GM12872 (cell line): Measurements from ENCODE around the gene CNTNAP2.

ENCODE experiments used
- TF ChIP-seq, protein P1 (sequence below): IDR thresholded peaks from 3 replicates; pipeline ENCODE4 v1.5.1; 2011; ENCODE audit warnings: low read depth, mild to moderate bottlenecking, low read length, moderate library complexity; ENCODE audit not compliant: insufficient read depth

The CNTNAP2 gene

DNA sequence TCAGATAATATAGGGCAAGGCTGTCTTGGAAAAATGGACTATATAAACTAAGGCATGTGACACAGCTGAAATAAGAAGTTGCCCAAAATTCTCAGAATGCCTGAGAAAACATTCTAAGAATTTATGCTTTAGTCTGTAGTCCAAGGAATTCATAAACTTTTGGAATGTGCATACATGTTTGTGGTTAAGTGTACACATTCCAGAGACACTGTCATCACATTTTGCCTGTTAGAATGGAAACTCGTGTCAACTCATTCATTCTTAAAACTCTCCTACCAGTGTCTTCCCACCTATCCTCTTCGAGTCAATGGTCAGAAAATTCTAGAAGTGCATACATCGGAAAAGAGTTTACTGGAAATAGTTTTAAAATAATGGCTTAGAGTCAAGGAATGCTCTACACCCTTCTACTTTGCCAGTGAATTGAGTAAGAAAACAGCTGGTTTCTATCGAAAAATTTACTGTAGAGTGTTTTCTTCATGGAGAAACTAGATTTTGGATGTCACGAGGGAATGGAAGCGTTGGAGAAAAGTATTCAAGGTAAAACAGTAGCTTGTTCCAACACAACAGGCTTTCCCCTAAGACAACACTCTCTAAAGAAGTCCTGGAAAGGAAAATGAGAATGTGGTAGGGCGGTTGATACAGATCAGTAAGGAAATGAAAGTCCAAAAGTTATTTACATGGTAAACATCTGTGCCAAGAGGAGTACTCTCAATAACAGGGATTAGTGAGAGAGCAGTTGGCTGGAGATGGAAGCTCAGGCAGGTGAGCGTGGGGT is 1296.4 kb downstream of the CNTNAP2 start:
- TF ChIP-seq, protein P1, sequence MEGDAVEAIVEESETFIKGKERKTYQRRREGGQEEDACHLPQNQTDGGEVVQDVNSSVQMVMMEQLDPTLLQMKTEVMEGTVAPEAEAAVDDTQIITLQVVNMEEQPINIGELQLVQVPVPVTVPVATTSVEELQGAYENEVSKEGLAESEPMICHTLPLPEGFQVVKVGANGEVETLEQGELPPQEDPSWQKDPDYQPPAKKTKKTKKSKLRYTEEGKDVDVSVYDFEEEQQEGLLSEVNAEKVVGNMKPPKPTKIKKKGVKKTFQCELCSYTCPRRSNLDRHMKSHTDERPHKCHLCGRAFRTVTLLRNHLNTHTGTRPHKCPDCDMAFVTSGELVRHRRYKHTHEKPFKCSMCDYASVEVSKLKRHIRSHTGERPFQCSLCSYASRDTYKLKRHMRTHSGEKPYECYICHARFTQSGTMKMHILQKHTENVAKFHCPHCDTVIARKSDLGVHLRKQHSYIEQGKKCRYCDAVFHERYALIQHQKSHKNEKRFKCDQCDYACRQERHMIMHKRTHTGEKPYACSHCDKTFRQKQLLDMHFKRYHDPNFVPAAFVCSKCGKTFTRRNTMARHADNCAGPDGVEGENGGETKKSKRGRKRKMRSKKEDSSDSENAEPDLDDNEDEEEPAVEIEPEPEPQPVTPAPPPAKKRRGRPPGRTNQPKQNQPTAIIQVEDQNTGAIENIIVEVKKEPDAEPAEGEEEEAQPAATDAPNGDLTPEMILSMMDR, result no peak

DNA sequence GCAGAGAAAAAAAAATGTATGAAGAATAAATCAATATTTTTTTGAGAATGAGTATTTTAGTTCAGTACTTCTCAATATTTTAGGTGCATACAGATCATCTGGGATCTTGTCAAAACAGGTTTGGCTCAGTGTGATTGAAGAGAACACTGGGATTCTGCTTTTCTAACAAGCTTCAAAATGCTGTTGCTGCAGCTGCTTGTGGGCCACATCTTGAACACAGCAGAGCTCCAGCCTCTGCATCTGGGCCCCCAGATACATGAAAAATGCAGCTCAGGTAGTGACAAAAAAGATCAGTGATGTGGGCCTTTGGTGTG is 1296.9 kb downstream of the CNTNAP2 start:
- TF ChIP-seq, protein P1, result no peak

DNA sequence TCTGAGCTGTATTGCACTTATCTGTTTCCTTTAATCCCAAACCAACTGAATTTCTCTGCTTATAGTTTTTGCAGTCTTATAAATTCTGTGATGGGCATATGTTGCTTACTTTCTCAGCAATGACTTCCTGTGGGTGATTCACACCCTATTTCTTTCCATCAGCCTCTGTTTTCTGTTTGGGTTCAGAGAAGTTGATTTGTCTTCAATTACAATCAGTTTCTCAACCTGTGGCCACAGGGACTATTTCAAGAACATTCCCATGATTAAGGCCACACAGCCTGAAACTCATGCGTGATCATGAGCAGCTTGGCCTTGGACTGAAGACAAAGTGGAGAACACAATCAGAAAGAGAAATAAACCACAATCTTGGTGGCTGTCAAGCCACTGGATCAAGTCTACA is 1299.4 kb downstream of the CNTNAP2 start:
- TF ChIP-seq, protein P1, result no peak

DNA sequence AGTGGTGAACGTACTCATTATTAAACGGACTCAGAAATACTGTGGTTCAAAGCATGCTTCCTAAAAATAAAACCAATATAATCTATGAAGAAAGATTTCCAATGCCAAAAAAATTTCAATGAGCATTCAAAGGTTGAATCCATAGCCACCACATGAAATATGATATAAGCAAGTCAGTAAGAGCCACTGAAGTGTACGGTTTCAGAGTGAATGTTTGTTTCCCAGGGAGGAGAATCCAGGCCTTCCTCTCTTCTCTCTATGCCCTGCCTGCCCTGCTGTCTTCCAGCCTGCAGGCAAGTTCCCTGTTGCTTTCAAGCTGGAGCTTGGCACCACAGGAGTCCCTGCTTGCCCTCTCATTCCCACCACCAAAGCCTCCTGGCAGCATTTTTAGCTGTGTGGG is 1302.4 kb downstream of the CNTNAP2 start:
- TF ChIP-seq, protein P1, result no peak

DNA sequence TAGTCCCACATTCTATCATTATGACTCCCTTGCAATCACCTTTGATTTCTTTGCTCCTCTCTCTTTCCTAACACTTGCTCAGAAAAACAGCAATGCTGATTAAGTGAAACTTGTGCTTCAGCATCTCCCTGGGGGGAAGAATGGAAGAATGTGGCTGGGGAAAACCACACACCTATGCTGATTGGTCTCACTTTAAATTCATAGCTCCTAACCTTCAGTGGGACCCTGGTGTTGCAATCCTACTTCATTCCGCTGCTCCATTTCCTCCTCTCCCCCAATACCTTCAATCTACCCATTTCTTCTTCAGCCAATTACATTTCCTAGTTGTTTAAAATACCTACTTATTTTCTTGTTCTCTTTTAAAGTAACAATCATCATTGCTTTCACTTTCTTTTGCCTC is 1307.3 kb downstream of the CNTNAP2 start:
- TF ChIP-seq, protein P1, result no peak

DNA sequence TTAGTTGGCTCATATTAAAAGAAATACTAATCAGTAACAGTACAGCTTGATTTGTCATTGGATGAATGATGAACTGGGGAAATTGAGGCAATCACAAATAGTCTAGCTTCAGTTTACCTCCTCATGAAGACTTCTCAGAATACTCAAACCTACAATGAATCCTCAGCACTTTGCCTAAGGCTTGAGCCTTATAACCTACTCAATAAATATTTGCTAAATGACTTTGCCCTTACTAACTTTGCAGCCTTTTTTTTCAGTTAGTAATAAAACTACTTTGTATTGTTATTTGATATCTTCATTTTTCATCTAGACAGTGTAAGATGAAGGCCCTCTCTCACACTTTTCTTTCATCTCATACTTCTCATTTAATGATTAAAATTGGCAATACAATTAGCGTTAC is 1311.5 kb downstream of the CNTNAP2 start:
- TF ChIP-seq, protein P1, result no peak

DNA sequence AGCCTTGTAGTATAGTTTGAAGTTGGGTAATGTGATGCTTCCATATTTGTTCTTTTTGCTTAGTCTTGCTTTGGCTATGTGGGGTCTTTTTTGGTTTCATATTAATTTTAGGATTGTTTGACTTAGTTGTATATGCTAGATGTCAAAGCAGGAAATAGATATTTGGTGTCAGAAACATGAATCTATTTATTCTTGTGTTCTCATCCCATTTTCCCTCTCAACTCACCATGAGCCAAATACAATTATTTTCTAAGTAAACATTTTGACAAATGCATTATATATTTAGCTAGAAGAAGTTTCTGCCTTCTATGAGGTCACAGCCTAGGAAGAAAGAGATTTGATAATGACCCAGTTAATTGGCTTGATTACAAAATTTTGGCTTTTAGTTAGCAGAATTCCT is 1313.4 kb downstream of the CNTNAP2 start:
- TF ChIP-seq, protein P1, result no peak

DNA sequence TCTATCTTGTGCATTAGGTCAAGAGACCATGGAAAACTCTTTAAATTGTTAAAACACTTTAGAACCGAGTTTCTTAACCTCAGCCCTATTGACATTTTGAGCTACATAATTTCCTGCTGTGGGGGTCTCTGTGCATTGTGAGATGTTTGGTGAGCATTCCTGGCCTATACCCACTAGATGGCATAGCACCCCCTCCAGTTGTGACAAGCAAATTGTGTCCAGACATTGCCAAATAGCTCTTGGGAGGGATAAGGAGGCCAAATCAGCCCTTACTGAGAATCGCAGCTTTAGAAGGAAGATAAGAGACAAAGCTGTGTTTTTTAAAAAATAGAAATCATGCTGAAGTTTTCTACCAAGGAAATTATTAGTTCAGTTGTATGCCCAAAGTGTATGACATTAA is 1315.5 kb downstream of the CNTNAP2 start:
- TF ChIP-seq, protein P1, result no peak
